Nephron (organoid): Measurements from ENCODE around the gene IRF5.

Experiments used
- H3K27ac Mint-ChIP-seq, 3 experiments: 2 replicates each; pipeline ENCODE4 v1.8.0; 2020; ENCODE audit warnings: mixed read lengths in 3 of 3, mild to moderate bottlenecking in 2 of 3, moderate library complexity in 1 of 3
- H3K27me3 Mint-ChIP-seq: 2 replicates; pipeline ENCODE4 v1.8.0; 2021; ENCODE audit warnings: low read depth, mild to moderate bottlenecking, moderate library complexity, mixed read lengths
- H3K36me3 Mint-ChIP-seq: 2 replicates; pipeline ENCODE4 v1.8.0; 2020; ENCODE audit warnings: low read depth, mixed read lengths
- H3K4me1 Mint-ChIP-seq: 2 replicates; pipeline ENCODE4 v1.8.0; 2020; ENCODE audit warnings: mixed read lengths
- H3K4me3 Mint-ChIP-seq, 3 experiments: 2 replicates each; pipeline ENCODE4 v1.8.0; 2020; ENCODE audit warnings: mild to moderate bottlenecking in 3 of 3, mixed read lengths in 3 of 3, moderate library complexity in 2 of 3
- H3K9me3 Mint-ChIP-seq: 2 replicates; pipeline ENCODE4 v1.8.0; 2020; ENCODE audit warnings: mixed read lengths
- CTCF ChIP-seq, 3 experiments: fragments of 200-600 bp; sonication (generic); IDR thresholded peaks; one replicate each; pipeline ENCODE4 v1.5.0; 2021; ENCODE audit warnings: antibody characterized with exemption in 3 of 3; ENCODE audit not compliant: unreplicated experiment in 3 of 3

IRF5 gene

DNA sequence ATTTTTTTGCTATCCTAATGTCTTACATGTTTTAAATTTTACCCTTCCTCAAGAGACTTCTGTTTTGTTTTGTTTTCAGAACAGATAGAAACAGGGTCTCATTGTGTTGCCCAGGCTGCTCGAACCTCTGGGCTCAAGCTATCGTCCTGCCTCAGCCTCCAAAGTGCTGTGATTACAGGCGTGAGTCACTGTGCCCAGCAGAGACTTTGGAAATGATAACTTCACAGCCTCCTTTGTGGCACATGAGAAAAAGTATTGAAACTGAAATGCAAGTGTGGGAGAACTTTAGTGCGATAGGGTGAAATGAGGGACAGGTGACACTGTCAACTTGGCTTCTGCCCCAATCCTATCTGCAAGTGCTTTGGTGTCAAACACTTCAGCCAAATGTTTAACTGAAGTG is 21.6 kb downstream of the IRF5 start:
- peaks cover 16% of the 10 kb centered on the region for H3K4me1 Mint-ChIP-seq
- H3K9me3 Mint-ChIP-seq: no peaks in the 10 kb centered on the region
- H3K36me3 Mint-ChIP-seq: peaks cover 77% of the 10 kb centered on the region
- H3K27ac Mint-ChIP-seq: no peak overlapping the region
- no peaks in the 10 kb centered on the region for H3K27me3 Mint-ChIP-seq
- H3K4me3 Mint-ChIP-seq: no peak overlapping the region
- no peak for TF ChIP-seq CTCF (IDR thresholded peaks at IDR 0.05; ENCODE audit: unreplicated experiment in 3 of 3)

DNA sequence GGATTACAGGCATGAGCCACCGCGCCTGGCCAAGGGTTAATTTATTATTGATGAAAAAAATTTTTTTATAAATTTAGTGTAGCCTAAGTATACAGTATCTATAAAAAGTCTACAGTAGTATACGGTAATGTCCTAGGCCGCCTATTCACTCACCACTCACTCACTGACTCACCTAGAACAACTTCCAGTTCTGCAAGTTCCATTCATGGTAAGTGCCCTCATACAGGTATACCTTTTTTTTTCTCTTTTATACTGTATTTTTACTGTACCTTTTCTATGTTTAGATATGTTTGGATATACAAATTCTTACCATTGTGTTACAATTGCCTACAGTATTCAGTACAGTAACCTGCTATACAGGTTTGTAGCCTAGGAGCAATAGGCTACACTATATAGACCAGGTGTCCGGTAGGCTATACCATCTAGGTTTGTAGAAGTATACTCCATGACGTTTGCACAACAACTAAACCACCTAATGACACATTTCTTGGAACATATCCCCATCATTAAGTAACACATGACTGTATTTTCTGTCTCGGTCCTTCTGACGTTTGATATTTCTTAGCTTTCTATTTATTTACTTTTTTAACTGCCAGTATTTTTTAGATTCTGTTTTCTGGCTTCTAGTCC is 23.4 kb downstream of the IRF5 start:
- Mint-ChIP-seq H3K27ac (no peak overlapping the region), H3K27me3 (no peaks in the 10 kb centered on the region), H3K36me3 (peaks cover 82% of the 10 kb centered on the region), H3K4me3 (no peak overlapping the region), H3K4me1 (peaks cover 16% of the 10 kb centered on the region), H3K9me3 (peaks cover 6% of the 10 kb centered on the region)
- TF ChIP-seq CTCF (IDR thresholded peaks at IDR 0.05; ENCODE audit: unreplicated experiment in 3 of 3): no peak

GRCh38 chr7:128962899-128963298 is 25.2 kb downstream of the IRF5 start:
- Mint-ChIP-seq H3K4me1 (peaks cover 16% of the 10 kb centered on the region), H3K27ac (peak overlapping the region; percentile 28 to 67 (median 61))

GRCh38 chr7:128963327-128963757 is 25.6 kb downstream of the IRF5 start:
- Mint-ChIP-seq H3K9me3 (peaks cover 6% of the 10 kb centered on the region), H3K27me3 (no peaks in the 10 kb centered on the region), H3K27ac (peak overlapping the region; percentile 28 to 67 (median 61)), H3K4me1 (peaks cover 16% of the 10 kb centered on the region), H3K4me3 (no peak overlapping the region), H3K36me3 (peaks cover 84% of the 10 kb centered on the region)
- TF ChIP-seq CTCF (IDR thresholded peaks at IDR 0.05; ENCODE audit: unreplicated experiment in 3 of 3): no peak

More at GRCh38 chr7:128962899-128963298, 25.2 kb downstream of the IRF5 start:
- Mint-ChIP-seq H3K27me3 (no peaks in the 10 kb centered on the region), H3K36me3 (peaks cover 83% of the 10 kb centered on the region), H3K9me3 (peaks cover 6% of the 10 kb centered on the region), H3K4me3 (no peak overlapping the region)
- no peak for TF ChIP-seq CTCF (IDR thresholded peaks at IDR 0.05; ENCODE audit: unreplicated experiment in 3 of 3)

DNA sequence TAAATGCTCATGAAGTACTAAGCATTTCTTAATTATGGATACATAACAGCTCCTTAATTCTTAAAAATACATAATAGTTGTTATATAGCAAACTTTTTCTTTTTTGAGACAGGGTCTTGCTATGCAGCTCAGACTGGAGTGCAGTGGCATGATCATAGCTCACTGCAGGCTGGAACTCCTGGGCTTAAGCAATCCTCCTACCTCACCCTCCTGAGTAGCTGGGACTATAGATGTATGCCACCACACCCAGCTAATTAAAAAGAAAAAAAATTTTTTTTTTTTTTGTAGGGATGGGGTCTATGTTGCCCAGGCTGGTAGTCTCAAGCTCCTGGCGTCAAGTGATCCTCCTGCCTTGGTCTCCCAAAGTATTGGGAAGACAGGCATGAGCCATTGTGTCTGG is 30.9 kb downstream of the IRF5 start:
- H3K4me3 Mint-ChIP-seq: no peak overlapping the region
- peaks cover 79% of the 10 kb centered on the region for H3K36me3 Mint-ChIP-seq
- H3K9me3 Mint-ChIP-seq: peaks cover 6% of the 10 kb centered on the region
- peaks cover 2% of the 10 kb centered on the region for H3K4me1 Mint-ChIP-seq
- H3K27me3 Mint-ChIP-seq: no peaks in the 10 kb centered on the region
- H3K27ac Mint-ChIP-seq: no peak overlapping the region
- TF ChIP-seq CTCF (IDR thresholded peaks at IDR 0.05; ENCODE audit: unreplicated experiment in 3 of 3): no peak
